Spleen (tissue), 7 donors: ENCODE measurements around the gene AEBP1.

Experiments
- POLR2AphosphoS5 ChIP-seq, 3 donors: sonication (generic); formaldehyde crosslinking; IDR thresholded peaks; one replicate each; pipeline ENCODE4 v1.5.1; 2017; ENCODE audit warnings: antibody characterized with exemption in 3 of 3
- TF ChIP-seq, protein P1 (sequence below), 11 experiments: fragments of 200-600 bp in 7 of 11; fragments of 450-650 bp in 4 of 11; sonication (generic) in 4 of 11; IDR thresholded peaks in 8 of 11; conservative IDR thresholded peaks in 3 of 11; 1 replicate in 7 of 11; 2 replicates in 4 of 11; pipeline versions ENCODE4 v1.4.0 to v1.8.0; 2016 to 2021; ENCODE audit warnings: antibody characterized with exemption in 11 of 11, inconsistent platforms in 4 of 11, mild to moderate bottlenecking in 1 of 11
- donor health status: DM: no; HTN: no; CAD: no; lungs with moderate emphysema.
- donor health status: DM: no; HTN: no; CAD: no.
- donor health status: DM: no; HTN: no; CAD: no.

DNA sequence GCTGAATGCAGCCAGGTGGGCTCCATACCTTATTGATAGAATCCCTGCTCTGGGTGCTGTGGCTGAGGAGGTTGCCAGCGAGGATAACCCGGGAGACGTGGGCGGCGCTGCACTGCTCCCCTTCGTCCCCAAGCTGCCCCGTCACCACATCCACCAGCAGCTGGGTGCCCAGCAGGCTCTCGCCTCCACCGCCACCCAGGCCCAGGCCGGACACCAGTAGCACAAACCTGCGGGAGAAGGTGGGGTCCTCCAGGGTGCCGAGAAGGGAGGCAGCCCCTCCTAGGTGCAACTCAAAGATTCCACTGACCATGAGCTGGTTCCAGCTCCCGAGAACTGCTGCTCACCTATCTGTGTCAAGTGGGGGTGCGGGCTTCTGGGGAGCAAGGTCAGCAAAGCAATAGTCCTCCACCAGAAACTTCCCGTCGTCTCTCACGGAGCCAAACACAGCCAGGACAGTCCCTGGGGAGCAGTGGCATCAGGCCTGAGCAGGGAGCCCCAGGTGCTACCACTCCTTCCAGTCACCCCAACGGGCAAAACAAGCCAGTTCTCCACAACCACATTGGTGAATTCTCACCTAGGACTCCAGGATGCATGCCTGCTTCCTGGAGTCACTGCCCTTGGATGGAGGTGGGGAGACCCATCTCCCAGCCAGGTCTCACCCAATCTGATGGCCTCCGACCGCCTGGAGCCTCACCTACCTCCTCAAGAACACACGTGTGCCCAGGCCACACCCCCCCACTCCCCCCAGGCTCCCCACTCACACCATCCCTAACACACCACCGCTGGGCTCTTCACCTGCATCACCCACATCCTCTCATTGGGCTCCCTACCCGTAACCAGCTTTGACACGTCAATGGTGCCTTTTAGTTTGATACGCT, 12.9 kb downstream of the AEBP1 start:
- no peak for TF ChIP-seq POLR2AphosphoS5 (IDR thresholded peaks at IDR 0.05)
- TF ChIP-seq, protein P1, sequence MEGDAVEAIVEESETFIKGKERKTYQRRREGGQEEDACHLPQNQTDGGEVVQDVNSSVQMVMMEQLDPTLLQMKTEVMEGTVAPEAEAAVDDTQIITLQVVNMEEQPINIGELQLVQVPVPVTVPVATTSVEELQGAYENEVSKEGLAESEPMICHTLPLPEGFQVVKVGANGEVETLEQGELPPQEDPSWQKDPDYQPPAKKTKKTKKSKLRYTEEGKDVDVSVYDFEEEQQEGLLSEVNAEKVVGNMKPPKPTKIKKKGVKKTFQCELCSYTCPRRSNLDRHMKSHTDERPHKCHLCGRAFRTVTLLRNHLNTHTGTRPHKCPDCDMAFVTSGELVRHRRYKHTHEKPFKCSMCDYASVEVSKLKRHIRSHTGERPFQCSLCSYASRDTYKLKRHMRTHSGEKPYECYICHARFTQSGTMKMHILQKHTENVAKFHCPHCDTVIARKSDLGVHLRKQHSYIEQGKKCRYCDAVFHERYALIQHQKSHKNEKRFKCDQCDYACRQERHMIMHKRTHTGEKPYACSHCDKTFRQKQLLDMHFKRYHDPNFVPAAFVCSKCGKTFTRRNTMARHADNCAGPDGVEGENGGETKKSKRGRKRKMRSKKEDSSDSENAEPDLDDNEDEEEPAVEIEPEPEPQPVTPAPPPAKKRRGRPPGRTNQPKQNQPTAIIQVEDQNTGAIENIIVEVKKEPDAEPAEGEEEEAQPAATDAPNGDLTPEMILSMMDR (IDR thresholded peaks at IDR 0.05 in 8 of 11, conservative IDR thresholded peaks at IDR 0.05 in 3 of 11): no peak
